GM18868 (cell line): ENCODE data around the gene CEP112.

ENCODE experiments used
- ATAC-seq: cut with Tn5 transposase; IDR thresholded peaks from one replicate; pipeline ENCODE4 v1.9.1; 2021; ENCODE audit warnings: mild to moderate bottlenecking, moderate library complexity; ENCODE audit not compliant: unreplicated experiment

CEP112 gene

DNA sequence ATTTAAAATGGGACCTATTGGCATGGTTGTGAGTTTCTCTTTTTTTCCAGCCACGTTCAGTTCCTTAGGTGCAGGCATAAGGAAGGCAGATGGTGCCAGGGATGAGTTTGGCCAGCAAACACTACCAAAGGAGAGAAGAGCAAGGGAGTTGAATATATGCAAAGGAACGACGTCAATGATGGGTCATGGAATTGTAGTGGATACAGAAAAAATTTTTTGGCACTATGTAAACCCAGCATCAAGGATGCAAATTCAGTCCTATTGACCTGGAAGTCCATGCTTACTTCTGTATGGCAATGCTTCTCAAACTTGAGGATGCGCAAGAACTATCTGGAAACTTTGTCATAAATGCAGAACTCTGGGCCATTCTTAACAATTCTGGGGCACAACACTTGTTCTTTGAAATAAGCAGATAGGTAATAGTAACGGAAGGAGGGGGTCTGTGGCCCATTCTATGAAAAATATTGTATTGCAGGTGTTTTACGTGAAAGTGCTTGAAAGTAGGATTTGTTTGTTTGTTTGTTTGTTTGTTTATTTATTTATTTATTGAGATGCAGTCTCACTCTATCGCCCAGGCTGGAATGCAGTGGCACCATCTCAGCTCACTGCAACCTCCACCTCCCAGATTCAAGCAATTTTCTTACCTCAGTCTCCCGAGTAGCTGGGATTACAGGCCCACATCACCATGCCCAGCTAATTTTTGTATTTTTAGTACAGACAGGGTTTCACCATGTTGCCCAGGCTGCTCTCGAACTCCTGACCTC lies 19.3 kb upstream of the CEP112 start:
- no peak for ATAC-seq

DNA sequence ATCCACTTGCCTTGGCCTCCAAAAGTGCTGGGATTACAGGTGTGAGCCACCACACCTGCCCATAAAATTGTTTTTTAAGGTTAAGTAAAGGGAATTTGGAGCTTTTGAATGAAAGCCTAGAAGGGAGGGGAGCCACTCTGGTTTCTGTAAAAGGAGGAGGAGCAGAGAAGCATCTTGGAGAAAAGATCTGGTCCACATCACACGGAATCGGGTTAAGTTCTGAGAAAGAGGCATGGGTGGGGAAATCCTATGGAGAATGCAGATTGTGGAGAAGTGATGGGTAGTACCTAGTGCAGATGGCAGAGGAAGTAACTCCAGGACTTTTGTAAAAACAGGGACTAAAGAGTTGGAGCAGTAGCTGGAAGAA lies 18.3 kb upstream of the CEP112 start:
- no peak for ATAC-seq

DNA sequence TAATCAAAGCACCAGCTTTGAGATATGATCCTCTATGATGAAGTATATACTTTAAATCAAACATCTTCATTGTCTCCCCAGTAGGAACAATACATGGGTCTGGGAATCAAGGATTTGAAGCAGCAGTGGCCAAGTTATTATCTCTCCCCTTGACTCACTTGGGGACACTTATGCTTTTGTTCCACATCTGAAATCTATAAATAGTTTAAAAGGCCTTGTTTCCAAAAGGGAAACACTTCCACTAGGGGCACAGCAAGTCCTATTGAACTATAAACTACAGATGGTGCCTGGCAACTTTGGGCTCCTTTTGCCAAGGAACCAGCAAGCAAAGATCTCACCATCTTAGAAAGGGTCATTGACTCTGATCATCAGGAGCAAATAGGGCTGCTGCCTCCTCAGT lies 16.0 kb upstream of the CEP112 start:
- ATAC-seq = no peak

DNA sequence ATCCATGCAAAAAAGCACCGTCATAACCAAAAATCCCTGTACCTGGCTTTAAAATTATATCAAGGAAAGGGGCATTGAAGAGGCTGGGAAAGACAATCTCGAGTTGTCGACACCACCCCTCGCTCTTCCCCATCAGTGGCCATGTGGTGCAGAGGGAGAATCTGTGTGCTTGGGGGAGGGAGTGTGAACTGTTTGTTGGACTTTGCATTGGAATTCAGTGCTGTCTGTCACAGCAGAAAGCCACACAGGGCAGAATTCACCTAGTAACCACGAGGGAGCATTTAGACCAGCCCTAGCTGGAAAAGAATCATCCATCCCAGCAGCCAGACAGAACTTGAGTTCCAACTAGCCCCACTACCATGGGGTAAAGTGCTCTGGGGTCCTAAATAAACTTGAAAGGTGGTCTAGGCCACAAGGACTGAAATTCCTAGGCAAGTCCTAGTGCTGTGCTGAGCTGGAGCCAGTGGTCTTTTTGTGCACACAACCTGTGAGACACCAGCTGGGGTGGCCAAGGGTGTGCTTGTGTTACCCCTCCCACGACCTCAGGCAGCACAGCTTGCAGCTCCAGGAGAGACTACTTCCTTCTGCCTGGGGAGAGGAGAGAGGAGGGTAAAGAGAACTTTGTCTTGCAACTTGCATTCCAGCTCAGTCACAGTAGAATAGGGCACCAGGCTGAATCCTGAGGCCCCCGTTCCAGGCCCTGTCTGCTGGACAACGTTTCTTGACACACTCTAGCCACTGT lies 11.5 kb upstream of the CEP112 start:
- no peak for ATAC-seq

GRCh38 chr17:66200685-66201092 lies 8.8 kb upstream of the CEP112 start:
- no peak for ATAC-seq

DNA sequence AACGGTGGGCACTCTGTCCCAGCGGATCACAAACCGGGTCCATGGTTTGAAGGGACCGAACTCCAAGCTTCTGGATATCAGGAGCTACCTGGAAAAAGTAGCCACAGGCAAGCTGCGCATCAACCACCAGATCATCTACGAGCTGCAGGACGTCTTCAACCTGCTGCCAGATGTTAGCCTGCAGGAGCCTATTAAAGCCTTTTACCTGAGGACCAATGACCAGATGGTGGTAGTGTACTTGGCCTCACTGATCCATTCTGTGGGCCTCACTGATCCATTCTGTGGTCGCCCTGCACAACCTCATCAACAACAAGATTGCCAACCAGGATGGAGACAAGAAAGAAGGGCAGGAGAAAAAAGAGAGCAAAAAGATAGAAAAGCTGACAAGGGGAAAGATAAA lies 6.3 kb upstream of the CEP112 start:
- no peak for ATAC-seq

- no peak for ATAC-seq
Measured at GRCh38 chr17:66192378-66192687, 400 bp upstream of the CEP112 start.

DNA sequence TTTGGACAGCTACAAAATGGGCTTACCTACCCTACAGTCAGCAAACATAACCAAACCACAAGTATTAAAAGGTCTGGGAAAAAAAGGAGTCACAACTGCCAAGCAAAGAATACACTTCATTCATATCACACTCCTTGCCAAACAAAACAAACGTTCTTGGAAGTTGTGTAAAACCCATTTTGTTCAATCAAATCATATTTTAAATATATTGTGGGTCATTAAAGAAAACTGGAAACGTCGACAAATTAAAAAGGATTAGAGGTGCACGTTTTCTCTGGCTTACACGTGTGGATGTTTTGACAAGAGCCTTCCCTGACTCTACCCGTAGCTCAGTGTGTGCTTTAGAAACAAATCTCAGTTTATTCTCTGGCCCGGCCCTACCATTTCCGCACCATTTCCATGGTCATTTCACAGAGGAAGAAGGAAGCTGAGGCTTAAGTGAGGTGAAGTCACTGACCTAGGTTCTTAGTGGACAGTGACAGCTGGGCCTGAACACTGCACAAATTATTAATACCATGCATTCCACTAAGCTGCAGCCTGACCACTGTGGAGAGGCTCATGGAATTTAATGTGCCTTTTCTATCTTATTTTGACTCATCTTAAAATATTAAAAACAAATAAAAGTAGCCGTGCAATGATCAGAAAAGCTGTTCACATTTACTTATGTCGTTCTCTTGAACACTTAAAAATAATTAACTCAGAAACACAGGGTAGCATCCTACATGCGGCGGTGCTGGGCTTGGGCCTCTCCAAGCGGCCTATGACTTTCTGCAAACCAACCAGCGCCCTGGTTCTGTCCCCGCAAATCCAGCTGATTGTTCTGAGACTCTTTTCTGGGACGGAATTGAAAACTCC lies 968 bp downstream of the CEP112 start:
- ATAC-seq = no peak

DNA sequence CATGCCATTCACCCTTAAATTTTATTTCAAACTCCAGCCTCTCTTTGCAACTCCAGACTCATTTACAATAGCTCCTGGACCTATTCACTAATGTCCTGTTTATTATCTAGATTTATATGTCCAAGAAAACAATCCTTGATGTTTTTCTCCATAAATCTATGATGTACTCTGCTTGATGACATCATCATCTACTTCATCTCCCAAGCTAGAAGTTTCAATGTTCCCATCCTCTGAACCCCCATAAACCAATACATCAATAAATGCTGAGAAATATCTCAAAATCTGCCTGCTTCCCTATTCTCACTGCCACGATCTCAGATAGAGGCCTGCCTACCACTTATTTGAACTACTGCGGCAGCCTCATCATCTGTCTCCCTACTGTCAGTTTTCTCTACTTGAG lies 4.2 kb downstream of the CEP112 start:
- ATAC-seq = no peak

DNA sequence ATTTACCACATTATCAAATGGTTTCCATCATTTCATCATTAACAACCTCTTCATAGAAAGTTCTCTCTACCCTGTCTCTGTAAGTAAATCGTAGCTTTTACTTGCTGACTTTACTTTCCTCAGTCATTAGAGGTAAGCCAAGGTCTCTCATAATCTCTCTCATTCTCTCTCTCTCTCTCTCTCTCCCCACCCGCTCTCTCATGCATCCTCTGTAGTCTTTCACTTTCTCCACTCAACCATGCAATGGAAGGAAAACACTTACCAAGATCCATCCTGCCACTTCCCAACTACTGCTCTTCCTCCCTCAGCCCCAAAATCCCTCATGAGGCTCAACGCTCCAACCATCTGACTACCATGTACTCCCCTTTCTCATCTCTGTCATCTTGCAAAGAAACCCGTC lies 6.1 kb downstream of the CEP112 start:
- ATAC-seq = no peak

GRCh38 chr17:66184392-66184791 lies 7.5 kb downstream of the CEP112 start:
- no peak for ATAC-seq

- ATAC-seq = no peak
Measured at GRCh38 chr17:66183529-66183928, 8.4 kb downstream of the CEP112 start.

DNA sequence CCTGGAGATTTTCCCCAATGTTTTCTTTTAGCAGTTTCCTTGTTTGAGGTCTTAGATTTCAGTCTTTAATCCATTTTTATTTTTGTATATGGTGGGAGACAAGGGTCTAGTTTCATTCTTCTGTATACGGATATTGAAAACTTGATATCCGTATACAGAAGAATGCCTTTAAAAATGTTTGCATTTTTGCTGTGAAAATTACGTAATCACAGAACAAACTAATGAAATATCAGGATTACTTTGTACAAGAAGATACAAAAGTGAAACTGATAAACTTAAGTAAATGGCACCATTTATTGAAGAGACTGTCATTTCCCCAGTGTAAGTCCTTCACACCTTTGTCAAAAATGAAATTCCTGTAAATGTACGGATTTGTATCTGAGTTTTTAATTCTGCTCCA lies 13.3 kb downstream of the CEP112 start:
- no peak for ATAC-seq

- ATAC-seq = no peak
Measured at GRCh38 chr17:66177048-66177447, 14.9 kb downstream of the CEP112 start.

DNA sequence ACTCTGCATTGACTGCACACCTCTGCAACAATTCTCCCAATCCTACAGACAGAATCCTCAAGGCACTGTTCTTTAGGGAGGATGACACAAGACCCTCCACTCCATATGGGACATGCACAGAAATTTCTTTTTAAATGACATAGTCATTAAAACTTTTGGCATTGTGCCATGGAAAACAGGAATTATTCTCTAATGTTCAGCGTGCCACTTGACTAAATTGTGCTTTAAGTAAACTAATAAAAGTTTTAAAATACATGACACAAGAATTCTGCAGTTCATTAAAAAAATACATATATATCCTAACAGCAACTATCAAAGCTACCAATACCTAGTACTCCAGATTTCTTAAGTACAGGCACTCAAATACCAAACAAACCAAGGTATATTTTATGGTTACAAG lies 16.0 kb downstream of the CEP112 start:
- ATAC-seq = no peak

- ATAC-seq = no peak
Measured at GRCh38 chr17:66172691-66173223, 19.2 kb downstream of the CEP112 start.

GRCh38 chr17:66172144-66172543 lies 19.8 kb downstream of the CEP112 start:
- ATAC-seq = no peak

DNA sequence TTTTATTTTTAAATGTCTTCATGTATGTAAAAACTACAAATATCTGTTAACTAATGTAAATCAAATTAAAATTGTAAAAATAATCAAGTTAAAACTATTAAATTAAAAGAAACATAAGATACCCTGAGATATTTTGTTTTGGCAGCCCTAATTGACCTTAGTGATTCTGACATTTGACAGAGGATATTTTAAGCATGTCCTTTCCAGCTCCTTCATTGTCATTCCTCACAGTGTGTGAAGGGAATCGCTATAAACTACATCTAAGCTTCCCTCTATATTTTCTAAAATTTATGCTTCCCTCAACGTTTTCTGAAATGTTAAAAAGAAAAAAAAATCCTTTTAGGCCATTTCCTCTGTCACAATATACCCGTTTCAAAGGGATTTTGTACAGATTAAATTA lies 20.2 kb downstream of the CEP112 start:
- ATAC-seq = no peak

GRCh38 chr17:66171172-66171571 lies 20.8 kb downstream of the CEP112 start:
- no peak for ATAC-seq

DNA sequence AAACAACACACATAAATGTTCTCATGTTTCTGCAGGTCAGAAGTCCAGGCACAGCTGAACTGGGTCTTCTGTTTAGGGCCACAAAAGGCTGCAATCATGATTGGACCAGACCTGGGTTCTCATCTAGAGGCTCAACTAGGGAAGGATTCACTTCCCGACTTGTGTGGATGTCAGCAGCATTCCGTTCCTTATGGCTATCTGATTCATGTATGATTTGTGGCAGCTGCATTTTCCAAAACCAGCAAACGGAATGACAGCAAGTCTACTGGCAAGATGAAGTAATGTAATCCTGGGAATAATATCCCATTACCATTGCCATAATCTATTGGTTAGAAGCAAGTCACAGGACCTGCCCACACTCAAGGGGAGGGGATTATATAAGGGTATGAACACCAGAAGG lies 22.1 kb downstream of the CEP112 start:
- ATAC-seq = no peak

DNA sequence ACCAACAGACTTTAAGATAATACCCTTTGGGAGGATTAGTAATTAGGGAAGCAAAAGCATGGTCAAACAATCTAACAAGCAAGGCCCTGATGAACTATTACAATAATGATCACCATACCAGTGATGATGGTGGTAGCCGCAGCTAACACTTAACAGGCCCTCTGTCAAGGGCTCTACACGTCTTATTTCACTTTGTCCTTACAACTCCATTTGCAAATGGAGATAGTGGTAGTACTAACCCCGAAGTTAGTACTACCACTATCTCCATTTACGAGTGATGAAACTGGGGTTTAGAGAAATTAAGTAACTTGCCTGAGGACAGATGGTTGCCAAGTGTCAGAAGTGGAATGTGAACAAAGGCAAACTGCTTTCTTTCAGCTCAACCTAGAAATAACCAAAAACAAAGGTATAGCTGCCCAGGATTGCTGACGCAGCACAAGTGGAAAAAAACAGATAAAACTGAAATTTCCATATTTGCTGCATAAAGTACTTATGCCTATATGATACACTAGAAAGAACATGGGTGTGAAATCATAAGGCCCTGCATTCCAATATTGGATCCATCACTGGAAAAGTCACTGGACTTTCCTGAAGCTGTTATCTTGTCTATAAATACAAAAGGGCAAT lies 24.6 kb downstream of the CEP112 start:
- no peak for ATAC-seq
